PC-9 (cell line): ENCODE measurements around the gene PSMB3. TPM values are rescaled to one million over a fixed set of nuclear protein-coding genes. Genes with fewer than 3 reads are reported as not detected.

Source experiments
- BruUV-seq: library from RNA; stranded (reverse); fragments of 400-500 nt; replicated peaks from 2 replicates; lab custom pipeline; 2021; lab: Mats Ljungman, UMichigan
- CTCF ChIA-PET: fragments of 300-600 bp; sonication (Branson Sonifier 250); formaldehyde crosslinking; loops from one replicate; lab custom pipeline; 2022; ENCODE audit warnings: antibody characterized with exemption; lab: Charles Lee
- POLR2A ChIA-PET: fragments of 300-600 bp; sonication (Branson Sonifier 250); formaldehyde crosslinking; loops from one replicate; lab custom pipeline; 2022; ENCODE audit warnings: antibody characterized with exemption; ENCODE audit not compliant: unreplicated experiment; lab: Charles Lee
- DNase-seq, 2 experiments: peaks; one replicate each; pipeline versions ENCODE4 v3.0.0 to v3.0.0-alpha.2; 2015 to 2022; ENCODE audit warnings: mixed read lengths in 1 of 2
- H2AFZ ChIP-seq: fragments of 200-600 bp; sonication (generic); 2 replicates; pipeline ENCODE4 v1.8.1; 2017; ENCODE audit warnings: antibody characterized with exemption
- H3F3A ChIP-seq: fragments of 200-600 bp; sonication (generic); 2 replicates; pipeline ENCODE4 v1.8.1; 2017; ENCODE audit warnings: antibody characterized with exemption, mild to moderate bottlenecking, low read depth; ENCODE audit not compliant: insufficient read depth
- H3K27ac ChIP-seq: fragments of 200-600 bp; sonication (generic); 2 replicates; pipeline ENCODE4 v1.6.1; 2016; ENCODE audit warnings: mixed run types
- H3K27me3 ChIP-seq: fragments of 200-600 bp; sonication (generic); 2 replicates; pipeline ENCODE4 v1.6.1; 2016; ENCODE audit warnings: low read depth, mixed run types; ENCODE audit not compliant: insufficient read depth
- H3K36me3 ChIP-seq: fragments of 200-600 bp; sonication (generic); 2 replicates; pipeline ENCODE4 v1.6.1; 2016; ENCODE audit warnings: low read depth, mixed run types
- H3K4me1 ChIP-seq: fragments of 200-600 bp; sonication (generic); replicated peaks from 2 replicates; pipeline ENCODE4 v1.6.1; 2016; ENCODE audit warnings: mixed run types; ENCODE audit not compliant: insufficient read depth
- H3K4me2 ChIP-seq: fragments of 200-600 bp; sonication (generic); 2 replicates; pipeline ENCODE4 v1.6.1; 2017; ENCODE audit warnings: mixed run types
- H3K4me3 ChIP-seq: fragments of 200-600 bp; sonication (generic); 2 replicates; pipeline ENCODE4 v1.6.1; 2016; ENCODE audit warnings: mixed run types
- H3K79me2 ChIP-seq: fragments of 200-600 bp; sonication (generic); 2 replicates; pipeline ENCODE4 v1.6.1; 2017; ENCODE audit warnings: low read depth, mixed run types
- H3K9me2 ChIP-seq: fragments of 200-600 bp; sonication (generic); 2 replicates; pipeline ENCODE4 v1.8.1; 2017; ENCODE audit warnings: mild to moderate bottlenecking; ENCODE audit not compliant: insufficient read depth
- H3K9me3 ChIP-seq: fragments of 200-600 bp; sonication (generic); 2 replicates; pipeline ENCODE4 v1.8.1; 2016; ENCODE audit warnings: low read depth; ENCODE audit not compliant: insufficient read depth
- H4K20me1 ChIP-seq: fragments of 200-600 bp; sonication (generic); 2 replicates; pipeline ENCODE4 v1.8.1; 2017; ENCODE audit not compliant: insufficient read depth
- EZH2 ChIP-seq: fragments of 200-600 bp; sonication (generic); IDR thresholded peaks from 2 replicates; pipeline ENCODE4 v1.8.0; 2017; ENCODE audit warnings: antibody characterized with exemption, low read depth
- intact Hi-C: fragments of 100-400 bp; cut with micrococcal nuclease; formaldehyde crosslinking; loops from one replicate; pipeline ENCODE4 v1.10.0; 2022; ENCODE audit not compliant: unreplicated experiment
- total RNA-seq: library from RNA; stranded (reverse); gene quantifications from 2 replicates; pipeline ENCODE4 v1.2.3, GENCODE V29; 2021
- TF ChIP-seq, protein P1 (sequence below): fragments of 200-600 bp; sonication (generic); conservative IDR thresholded peaks from 2 replicates; pipeline ENCODE4 v1.6.1; 2017; ENCODE audit warnings: mixed run types, antibody characterized with exemption, mild to moderate bottlenecking, moderate library complexity

The PSMB3 gene
- total RNA-seq, 1 experiment from 2014 or later: 262 TPM

DNA sequence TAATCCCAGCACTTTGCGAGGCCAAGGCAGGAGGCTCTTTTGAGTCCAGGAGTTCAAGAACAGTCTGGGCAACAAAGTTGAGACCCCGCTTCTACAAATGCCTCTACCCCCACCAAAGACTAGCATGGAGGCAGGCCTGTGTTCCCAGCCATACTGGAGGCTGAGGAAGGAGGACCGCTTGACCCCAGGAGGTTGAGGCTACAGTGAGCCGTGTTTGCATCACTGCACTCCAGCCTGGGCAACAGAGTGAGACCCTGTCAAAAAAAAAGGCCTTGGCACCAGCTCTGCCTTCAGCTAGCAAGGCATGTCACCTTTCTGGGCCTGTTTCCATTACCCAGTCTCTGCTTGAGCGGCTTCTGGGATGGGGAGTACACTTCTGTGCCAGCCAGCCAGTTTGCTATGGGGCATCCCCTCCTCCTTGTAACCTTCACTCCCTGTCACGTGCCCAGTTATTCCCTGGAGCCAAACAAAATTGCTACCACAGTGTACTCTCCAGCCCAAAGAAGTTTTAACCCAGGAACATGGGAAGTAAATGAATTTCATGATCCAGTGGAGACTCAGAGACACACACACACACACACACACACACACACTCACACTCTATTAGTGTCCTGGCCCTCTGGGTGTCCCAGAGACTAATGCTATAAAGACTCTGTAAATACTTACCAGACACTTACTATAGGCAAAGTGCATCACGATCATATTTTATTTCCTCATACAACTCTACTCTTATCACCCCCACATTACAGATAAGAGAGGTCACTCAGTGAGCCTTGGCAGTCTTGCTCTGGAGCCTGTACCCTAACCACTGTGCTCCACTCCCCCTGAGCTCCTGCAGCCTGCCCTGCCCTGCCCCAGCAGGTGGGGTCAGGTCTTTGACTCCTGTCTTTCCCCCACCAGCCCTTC, 19.9 kb upstream of the PSMB3 start:
- Histone ChIP-seq H3K9me3 (no peaks in the 10 kb centered on the region), H3K79me2 (peaks cover 21% of the 10 kb centered on the region), H4K20me1 (peaks cover 23% of the 10 kb centered on the region; the same call in 1 of the 2 replicates), H2AFZ (no peak overlapping the region), H3K36me3 (no peaks in the 10 kb centered on the region), H3K4me2 (no peak overlapping the region), H3K27me3 (no peaks in the 10 kb centered on the region), H3K4me1 (peaks cover 11% of the 10 kb centered on the region), H3K4me3 (no peak overlapping the region), H3F3A (peaks cover 64% of the 10 kb centered on the region), H3K9me2 (no peaks in the 10 kb centered on the region), H3K27ac (no peak overlapping the region)
- ChIA-PET CTCF (interaction anchor here (0.6 kb wide), 1 partner anchor 236 kb away, joined by 4 read pairs; no protein-coding TSS in a partner anchor), POLR2A (no interaction called here)
- TF ChIP-seq, protein P1, sequence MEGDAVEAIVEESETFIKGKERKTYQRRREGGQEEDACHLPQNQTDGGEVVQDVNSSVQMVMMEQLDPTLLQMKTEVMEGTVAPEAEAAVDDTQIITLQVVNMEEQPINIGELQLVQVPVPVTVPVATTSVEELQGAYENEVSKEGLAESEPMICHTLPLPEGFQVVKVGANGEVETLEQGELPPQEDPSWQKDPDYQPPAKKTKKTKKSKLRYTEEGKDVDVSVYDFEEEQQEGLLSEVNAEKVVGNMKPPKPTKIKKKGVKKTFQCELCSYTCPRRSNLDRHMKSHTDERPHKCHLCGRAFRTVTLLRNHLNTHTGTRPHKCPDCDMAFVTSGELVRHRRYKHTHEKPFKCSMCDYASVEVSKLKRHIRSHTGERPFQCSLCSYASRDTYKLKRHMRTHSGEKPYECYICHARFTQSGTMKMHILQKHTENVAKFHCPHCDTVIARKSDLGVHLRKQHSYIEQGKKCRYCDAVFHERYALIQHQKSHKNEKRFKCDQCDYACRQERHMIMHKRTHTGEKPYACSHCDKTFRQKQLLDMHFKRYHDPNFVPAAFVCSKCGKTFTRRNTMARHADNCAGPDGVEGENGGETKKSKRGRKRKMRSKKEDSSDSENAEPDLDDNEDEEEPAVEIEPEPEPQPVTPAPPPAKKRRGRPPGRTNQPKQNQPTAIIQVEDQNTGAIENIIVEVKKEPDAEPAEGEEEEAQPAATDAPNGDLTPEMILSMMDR: no peak
- no peak for TF ChIP-seq EZH2
- no peak for DNase-seq
- intact Hi-C loops: no loop called here
- no TSS peak for BruUV-seq

DNA sequence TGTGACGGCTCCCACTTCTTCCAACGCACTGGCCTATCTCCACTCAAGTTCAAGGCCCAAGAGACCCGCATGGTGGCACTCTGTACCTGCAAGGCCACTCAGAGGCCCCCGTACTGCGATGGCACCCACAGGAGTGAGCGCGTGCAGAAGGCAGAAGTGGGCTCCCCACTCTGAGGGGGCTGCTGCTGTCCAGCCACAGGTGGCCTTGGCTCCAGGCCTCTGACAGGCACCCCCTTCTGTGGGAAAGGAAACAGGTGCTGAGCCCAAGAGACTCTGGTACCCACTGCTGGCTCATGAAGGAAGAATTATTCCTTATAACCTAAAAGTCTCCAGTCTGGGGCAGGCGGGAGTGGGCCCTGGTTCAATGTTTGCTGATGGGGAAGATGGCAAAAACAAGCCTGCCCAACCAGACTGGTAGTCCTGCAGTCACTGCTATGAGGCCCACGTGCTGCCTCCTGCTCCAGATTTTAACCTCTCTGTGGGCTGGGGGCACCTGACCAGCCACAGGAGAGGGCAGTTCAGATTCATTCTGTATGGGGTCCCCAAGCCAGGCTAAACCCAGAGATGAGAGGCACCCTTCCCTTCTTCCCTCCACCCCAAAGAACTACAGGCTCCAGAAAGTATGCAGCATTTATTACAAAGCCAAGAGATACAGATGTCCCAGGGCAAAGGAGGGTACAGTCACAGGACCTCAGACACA, 19.1 kb upstream of the PSMB3 start:
- Histone ChIP-seq H3K79me2 (peaks cover 21% of the 10 kb centered on the region), H3K4me3 (no peak overlapping the region), H3K4me2 (no peak overlapping the region), H3K9me2 (no peaks in the 10 kb centered on the region), H2AFZ (no peak overlapping the region), H3K36me3 (peaks cover under 1% of the 10 kb centered on the region; the same call in 1 of the 2 replicates), H3K4me1 (peaks cover 11% of the 10 kb centered on the region), H3F3A (peaks cover 63% of the 10 kb centered on the region), H3K27me3 (no peaks in the 10 kb centered on the region), H4K20me1 (peaks cover 23% of the 10 kb centered on the region; the same call in 1 of the 2 replicates), H3K27ac (no peak overlapping the region), H3K9me3 (no peaks in the 10 kb centered on the region)
- POLR2A ChIA-PET: no interaction called here
- DNase-seq: no peak
- intact Hi-C loops: no loop called here
- no TSS peak for BruUV-seq
- CTCF ChIA-PET: interaction anchor here (0.6 kb wide), 1 partner anchor 237 kb away, joined by 4 read pairs; no protein-coding TSS in a partner anchor
- TF ChIP-seq, protein P1: no peak
- no peak for TF ChIP-seq EZH2
